Measurements from ENCODE around the gene RALGPS1. TPM values are rescaled to one million over a fixed set of nuclear protein-coding genes. Genes with fewer than 3 reads are reported as not detected.

The RALGPS1 gene
- total RNA-seq, 1 donor from 2014 or later, result 2.4 TPM

GRCh38 chr9:127202461-127203169 lies 288.0 kb downstream of the RALGPS1 start:
- DNase-seq (ENCODE audit: low read depth in 2 of 2), result no peak

- DNase-seq (ENCODE audit: low read depth in 2 of 2), result no peak
Observed at GRCh38 chr9:127203681-127204327, 289.2 kb downstream of the RALGPS1 start.

- peak; percentile 25 to 27 for DNase-seq (ENCODE audit: low read depth in 2 of 2)
Observed at GRCh38 chr9:127204771-127205470, 290.3 kb downstream of the RALGPS1 start.

GRCh38 chr9:127205952-127206351 lies 291.4 kb downstream of the RALGPS1 start:
- no peak for DNase-seq (ENCODE audit: low read depth in 2 of 2)

GRCh38 chr9:127206666-127207065 lies 292.1 kb downstream of the RALGPS1 start:
- no peak for DNase-seq (ENCODE audit: low read depth in 2 of 2)

GRCh38 chr9:127207734-127208410 lies 293.3 kb downstream of the RALGPS1 start:
- DNase-seq (ENCODE audit: low read depth in 2 of 2), result no peak

- no peak for DNase-seq (ENCODE audit: low read depth in 2 of 2)
Observed at GRCh38 chr9:127208416-127208815, 293.8 kb downstream of the RALGPS1 start.

GRCh38 chr9:127209220-127209619 lies 294.6 kb downstream of the RALGPS1 start:
- DNase-seq (ENCODE audit: low read depth in 2 of 2), result no peak

- DNase-seq (ENCODE audit: low read depth in 2 of 2), result no peak
Observed at GRCh38 chr9:127209948-127210640, 295.5 kb downstream of the RALGPS1 start.

GRCh38 chr9:127210851-127211730 lies 296.5 kb downstream of the RALGPS1 start:
- no peak for DNase-seq (ENCODE audit: low read depth in 2 of 2)

- DNase-seq (ENCODE audit: low read depth in 2 of 2), result no peak
Observed at GRCh38 chr9:127211983-127212382, 297.4 kb downstream of the RALGPS1 start.

- DNase-seq (ENCODE audit: low read depth in 2 of 2), result no peak
Observed at GRCh38 chr9:127212453-127212852, 297.9 kb downstream of the RALGPS1 start.

- DNase-seq (ENCODE audit: low read depth in 2 of 2), result no peak
Observed at GRCh38 chr9:127213859-127214258, 299.3 kb downstream of the RALGPS1 start.

GRCh38 chr9:127214421-127215267 lies 300.1 kb downstream of the RALGPS1 start:
- peak; percentile 48 to 75 for DNase-seq (ENCODE audit: low read depth in 2 of 2)

- no peak for DNase-seq (ENCODE audit: low read depth in 2 of 2)
Observed at GRCh38 chr9:127215268-127216209, 301.0 kb downstream of the RALGPS1 start.

GRCh38 chr9:127216210-127216887 lies 301.8 kb downstream of the RALGPS1 start:
- DNase-seq (ENCODE audit: low read depth in 2 of 2), result no peak

GRCh38 chr9:127216888-127217217 lies 302.3 kb downstream of the RALGPS1 start:
- no peak for DNase-seq (ENCODE audit: low read depth in 2 of 2)

- no peak for DNase-seq (ENCODE audit: low read depth in 2 of 2)
Observed at GRCh38 chr9:127218818-127219217, 304.2 kb downstream of the RALGPS1 start.
